ENCODE results near the gene CLDN5. TPM values are rescaled to one million over a fixed set of nuclear protein-coding genes. Genes with fewer than 3 reads are reported as not detected.

Gene CLDN5
- total RNA-seq, 3 donors from 2014 or later: 65.0 to 301 (median 65.1) TPM

DNA sequence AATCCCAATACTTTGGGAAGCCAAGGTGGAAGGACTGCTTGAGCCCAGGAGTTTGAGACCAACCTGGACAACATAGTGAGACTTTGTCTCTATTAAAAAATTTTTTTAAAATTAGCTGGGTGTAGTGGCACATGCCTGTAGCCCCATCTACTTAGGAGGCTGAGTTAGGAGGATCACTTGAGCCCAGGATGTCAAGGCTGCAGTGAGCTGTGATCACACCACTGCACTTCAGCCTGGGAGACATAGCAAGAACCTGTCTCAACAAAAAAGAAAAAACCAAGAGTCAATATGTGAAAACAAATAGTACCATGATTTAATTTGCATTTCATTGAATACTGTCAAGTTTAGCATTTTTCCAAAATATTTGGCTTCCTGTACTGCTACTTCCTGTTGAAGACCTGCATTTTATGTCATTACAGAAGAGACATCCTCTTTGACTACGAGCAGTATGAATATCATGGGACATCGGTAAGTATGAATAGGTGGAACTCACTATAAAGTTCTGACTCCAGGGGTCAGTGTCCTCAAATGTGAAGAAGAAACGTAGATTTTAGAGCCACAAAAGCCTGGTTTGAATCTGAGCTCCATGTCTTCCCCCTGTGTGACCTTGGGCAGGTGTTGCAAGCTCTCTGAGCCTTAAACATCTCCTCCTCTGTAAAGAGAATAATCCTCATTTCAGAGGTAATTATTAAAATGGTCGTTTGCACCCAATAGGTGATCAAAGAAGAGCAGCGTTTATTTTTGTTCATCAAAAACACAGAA lies 28.5 kb downstream of the CLDN5 start:
- H3K36me3 ChIP-seq: no peaks in the 10 kb centered on the region
- no peaks in the 10 kb centered on the region for H3K27me3 ChIP-seq
- TF ChIP-seq, protein P1, sequence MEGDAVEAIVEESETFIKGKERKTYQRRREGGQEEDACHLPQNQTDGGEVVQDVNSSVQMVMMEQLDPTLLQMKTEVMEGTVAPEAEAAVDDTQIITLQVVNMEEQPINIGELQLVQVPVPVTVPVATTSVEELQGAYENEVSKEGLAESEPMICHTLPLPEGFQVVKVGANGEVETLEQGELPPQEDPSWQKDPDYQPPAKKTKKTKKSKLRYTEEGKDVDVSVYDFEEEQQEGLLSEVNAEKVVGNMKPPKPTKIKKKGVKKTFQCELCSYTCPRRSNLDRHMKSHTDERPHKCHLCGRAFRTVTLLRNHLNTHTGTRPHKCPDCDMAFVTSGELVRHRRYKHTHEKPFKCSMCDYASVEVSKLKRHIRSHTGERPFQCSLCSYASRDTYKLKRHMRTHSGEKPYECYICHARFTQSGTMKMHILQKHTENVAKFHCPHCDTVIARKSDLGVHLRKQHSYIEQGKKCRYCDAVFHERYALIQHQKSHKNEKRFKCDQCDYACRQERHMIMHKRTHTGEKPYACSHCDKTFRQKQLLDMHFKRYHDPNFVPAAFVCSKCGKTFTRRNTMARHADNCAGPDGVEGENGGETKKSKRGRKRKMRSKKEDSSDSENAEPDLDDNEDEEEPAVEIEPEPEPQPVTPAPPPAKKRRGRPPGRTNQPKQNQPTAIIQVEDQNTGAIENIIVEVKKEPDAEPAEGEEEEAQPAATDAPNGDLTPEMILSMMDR (IDR thresholded peaks at IDR 0.05): no peak
- H3K4me3 ChIP-seq: no peak overlapping the region
- H3K27ac ChIP-seq: no peak overlapping the region
- H3K9me3 ChIP-seq: no peaks in the 10 kb centered on the region
- DNase-seq (ENCODE audit: low spot score in 2 of 2): no peak
- intact Hi-C loops (cut with DNase I; ENCODE audit: low total_unique reads): loop anchor here (1.0 kb wide), 1 partner anchor 11 kb away; no protein-coding TSS in a partner anchor
- no peaks in the 10 kb centered on the region for H3K4me1 ChIP-seq

DNA sequence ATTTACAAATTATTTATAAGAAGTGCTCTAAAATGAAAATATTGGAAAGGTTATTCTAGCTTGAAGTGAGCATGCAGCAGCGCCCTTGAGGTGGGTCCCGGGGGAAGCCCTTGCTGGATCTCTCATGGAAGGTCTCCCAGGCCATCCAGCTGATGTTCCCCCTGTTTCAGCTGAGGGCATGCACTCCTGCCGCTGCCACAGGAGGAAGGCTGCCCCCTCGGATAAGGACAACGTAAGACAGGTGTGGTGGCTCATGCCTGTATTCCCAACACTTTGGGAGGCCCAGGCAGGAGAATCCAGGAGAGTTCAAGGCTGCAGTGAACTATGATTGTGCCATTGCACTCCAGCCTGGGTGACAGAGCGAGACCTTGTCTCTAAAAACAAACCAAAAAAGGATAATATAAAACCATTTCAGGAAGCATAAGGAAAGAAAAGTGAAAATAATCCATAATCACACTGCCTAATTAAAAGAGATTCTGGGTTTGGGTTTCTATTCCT lies 29.5 kb downstream of the CLDN5 start:
- TF ChIP-seq, protein P1 (IDR thresholded peaks at IDR 0.05): no peak
- TF ChIP-seq POLR2A (IDR thresholded peaks at IDR 0.05) (no peak), POLR2AphosphoS5 (IDR thresholded peaks at IDR 0.05) (no peak)
- no peaks in the 10 kb centered on the region for H3K9me3 ChIP-seq
- intact Hi-C loops (cut with DNase I; ENCODE audit: low total_unique reads): no loop called here
- H3K27ac ChIP-seq: no peak overlapping the region
- no peak for DNase-seq (ENCODE audit: low spot score in 2 of 2)
- H3K36me3 ChIP-seq: no peaks in the 10 kb centered on the region
- H3K4me1 ChIP-seq: no peaks in the 10 kb centered on the region
- H3K27me3 ChIP-seq: no peaks in the 10 kb centered on the region
- no peak overlapping the region for H3K4me3 ChIP-seq

DNA sequence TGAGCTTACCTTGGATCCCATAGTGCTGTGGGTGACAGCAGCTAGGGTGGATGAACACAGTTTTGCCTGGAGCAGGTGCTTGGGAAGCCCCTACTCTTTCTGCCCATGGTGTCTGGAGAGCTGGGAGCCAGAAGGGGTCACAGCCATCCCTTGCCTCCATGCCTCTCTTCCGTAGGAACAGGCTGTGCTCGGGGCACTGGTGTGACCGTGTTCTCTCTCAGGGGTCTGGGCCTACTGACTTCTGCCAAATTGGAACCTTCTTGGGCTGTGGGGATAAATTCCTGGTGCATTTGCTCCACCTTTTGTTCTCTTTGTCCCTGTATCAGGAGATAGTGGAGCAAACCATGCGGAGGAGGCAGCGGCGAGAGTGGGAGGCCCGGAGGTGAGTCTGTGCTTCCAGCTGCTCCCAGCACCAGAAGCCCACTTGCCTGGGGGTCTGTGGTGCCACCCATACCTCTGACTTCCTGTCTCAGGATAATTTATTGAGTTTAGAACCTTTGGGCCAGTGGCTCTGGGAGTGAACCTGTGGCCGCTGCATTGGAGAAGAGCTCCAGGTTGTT lies 30.1 kb downstream of the CLDN5 start:
- no peaks in the 10 kb centered on the region for H3K27me3 ChIP-seq
- H3K9me3 ChIP-seq: no peaks in the 10 kb centered on the region
- no peaks in the 10 kb centered on the region for H3K4me1 ChIP-seq
- no peak for DNase-seq (ENCODE audit: low spot score in 2 of 2)
- TF ChIP-seq POLR2AphosphoS5 (IDR thresholded peaks at IDR 0.05) (no peak), POLR2A (IDR thresholded peaks at IDR 0.05) (no peak)
- TF ChIP-seq, protein P1 (IDR thresholded peaks at IDR 0.05): no peak
- H3K27ac ChIP-seq: no peak overlapping the region
- intact Hi-C loops (cut with DNase I; ENCODE audit: low total_unique reads): no loop called here
- no peaks in the 10 kb centered on the region for H3K36me3 ChIP-seq
- H3K4me3 ChIP-seq: no peak overlapping the region

DNA sequence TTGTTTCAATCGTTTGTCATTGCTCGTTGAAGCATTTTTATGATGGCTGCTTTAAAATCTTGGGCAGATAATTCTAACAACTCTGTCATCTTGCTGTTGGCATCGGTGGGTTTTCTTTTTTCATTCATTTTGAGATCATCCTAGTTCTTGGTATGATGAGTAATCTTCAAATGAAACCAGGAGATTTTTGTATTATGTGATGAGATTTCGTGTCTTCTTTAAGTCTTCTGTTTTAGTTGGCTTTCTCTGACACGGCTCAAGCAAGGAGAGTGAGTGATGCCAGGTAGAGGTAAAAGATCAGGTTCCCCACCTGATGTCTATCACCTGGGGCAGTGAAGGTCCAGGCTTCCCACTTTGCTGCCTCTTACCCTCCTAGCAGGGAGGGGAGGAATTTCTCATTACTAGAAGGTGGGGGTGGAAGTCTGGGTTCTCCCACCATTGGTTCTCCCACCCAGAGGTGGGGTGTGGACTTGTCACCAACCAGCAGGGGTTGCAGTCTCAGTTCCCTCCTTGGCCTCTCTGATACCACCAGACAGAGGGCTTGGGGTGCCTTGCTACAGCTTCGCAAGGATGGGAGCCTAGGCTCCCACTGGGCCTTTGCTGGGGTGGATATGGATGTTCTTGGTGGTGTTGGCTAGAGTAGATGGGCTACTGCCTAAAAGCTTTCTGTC lies 31.6 kb downstream of the CLDN5 start:
- TF ChIP-seq, protein P1 (IDR thresholded peaks at IDR 0.05): no peak
- TF ChIP-seq POLR2A (IDR thresholded peaks at IDR 0.05) (no peak), POLR2AphosphoS5 (IDR thresholded peaks at IDR 0.05) (no peak)
- Histone ChIP-seq H3K9me3 (no peaks in the 10 kb centered on the region), H3K27me3 (no peaks in the 10 kb centered on the region), H3K4me1 (no peaks in the 10 kb centered on the region), H3K4me3 (no peak overlapping the region), H3K27ac (no peak overlapping the region), H3K36me3 (no peaks in the 10 kb centered on the region)
- no peak for DNase-seq (ENCODE audit: low spot score in 2 of 2)
- intact Hi-C loops (cut with DNase I; ENCODE audit: low total_unique reads): no loop called here
